HG03378 (cell line): Measurements from ENCODE around the gene OGDH.
A peak's percentile ranks its signal among the peaks of the same experiment; 100 is the strongest.
"Not testable (repeated sequence)": the region's sequence is repeated elsewhere in the genome, so short reads cannot be mapped to it uniquely, and the experiment has no call there.

Source experiments
- ATAC-seq: cut with Tn5 transposase; IDR thresholded peaks from one replicate; pipeline ENCODE4 v1.9.1; 2021; ENCODE audit warnings: mild to moderate bottlenecking, moderate library complexity; ENCODE audit not compliant: unreplicated experiment

OGDH gene

GRCh38 chr7:44606341-44607140 lies at the start of gene OGDH:
TSS of gene OGDH (plus strand) at chr7:44606627. CDS start at chr7:44624344, 17,717 bp downstream.
- ATAC-seq, result peak; percentile 83

DNA sequence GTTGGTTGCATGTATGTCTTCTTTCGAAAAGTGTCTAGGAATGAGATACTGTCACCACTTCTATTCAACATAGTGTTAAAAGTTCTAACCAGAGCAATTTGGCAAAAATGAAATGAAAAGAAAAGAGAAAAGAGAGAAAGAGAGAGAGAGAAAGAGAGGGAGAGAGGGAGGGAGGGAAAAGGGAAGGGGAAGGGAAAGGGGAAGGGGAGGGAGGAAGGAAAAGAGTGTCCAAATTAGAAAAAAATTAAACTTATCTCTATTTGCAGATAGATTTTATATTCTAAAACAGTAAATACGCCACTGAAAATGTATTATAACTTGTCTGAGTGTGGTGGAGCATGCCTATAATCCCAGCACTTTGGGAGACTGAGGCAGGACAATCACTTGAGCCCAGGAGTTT lies 48.9 kb upstream of the OGDH start:
- no peak for ATAC-seq

GRCh38 chr7:44559485-44559884 lies 46.9 kb upstream of the OGDH start:
- ATAC-seq, result no peak

GRCh38 chr7:44561481-44561880 lies 44.9 kb upstream of the OGDH start:
- no peak for ATAC-seq

GRCh38 chr7:44561962-44562621 lies 44.3 kb upstream of the OGDH start:
- ATAC-seq, result no peak

DNA sequence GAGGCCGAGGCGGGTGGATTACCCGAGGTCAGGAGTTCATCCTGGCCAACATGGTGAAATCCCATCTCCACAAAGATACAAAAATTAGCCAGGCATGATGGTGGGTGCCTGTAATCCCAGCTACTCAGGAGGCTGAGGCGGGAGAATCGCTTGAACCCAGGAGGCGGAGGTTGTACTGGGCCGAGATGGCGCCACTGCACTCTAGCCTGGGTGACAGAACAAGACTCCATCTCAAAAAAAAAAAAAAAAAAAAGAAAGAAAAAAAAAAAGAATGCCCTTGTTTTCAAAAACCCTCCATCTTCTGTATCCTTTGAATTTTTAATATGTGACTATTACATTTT lies 43.8 kb upstream of the OGDH start:
- ATAC-seq, result not testable (repeated sequence)

GRCh38 chr7:44563171-44563679 lies 43.2 kb upstream of the OGDH start:
- ATAC-seq, result no peak

DNA sequence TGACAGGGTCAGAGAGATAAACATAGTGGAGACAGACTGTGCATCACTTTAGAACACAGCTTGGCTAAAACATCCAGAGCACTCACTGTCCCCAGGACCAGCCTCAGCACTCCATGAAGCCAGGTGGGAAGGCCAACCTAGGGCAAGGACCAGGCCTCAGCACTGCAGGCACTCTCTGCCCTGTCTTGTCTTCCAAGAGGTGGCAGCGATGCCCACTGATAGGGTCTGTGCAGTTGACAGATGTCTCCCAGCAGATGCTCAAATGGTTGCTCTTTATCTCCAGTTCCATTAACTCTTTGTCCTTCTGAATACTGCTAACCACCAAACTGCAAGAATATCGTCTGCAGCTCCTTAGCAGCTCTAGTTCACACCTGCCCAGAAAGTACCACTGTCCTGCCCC lies 41.8 kb upstream of the OGDH start:
- ATAC-seq, result no peak

DNA sequence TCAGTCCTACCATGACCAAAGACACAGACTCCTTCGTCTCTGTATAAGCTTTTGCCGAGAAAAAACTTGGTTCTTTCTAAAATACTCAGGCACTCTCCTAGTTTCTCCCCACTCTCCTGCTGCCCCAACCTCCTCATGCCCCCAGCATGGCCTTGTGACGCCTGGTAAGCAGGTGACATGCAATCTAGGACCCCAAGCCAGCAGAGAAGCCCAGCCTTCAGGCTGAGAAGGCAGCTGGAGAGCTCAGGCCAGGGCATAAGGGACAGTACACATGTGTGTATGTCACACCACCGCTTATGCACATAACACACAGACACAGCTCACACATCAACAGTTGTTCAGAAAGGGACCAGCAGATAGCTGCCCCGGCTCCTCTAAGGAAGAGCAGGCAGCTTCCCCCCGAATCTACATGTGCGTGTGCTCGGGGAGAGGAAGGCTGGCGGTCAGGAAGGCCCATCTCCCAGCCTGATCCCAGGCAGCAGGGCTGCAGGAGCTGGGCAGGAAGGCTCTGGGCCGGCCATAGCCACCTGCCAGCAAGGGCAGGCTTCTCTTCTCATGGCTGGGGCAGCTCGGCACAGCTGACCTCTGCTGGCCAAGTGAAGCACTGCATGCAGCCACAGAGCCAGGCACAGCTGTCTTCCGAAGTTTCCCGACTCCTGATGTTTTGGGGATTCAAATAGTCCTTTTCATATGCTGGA lies 41.2 kb upstream of the OGDH start:
- no peak for ATAC-seq

GRCh38 chr7:44565795-44566559 lies 40.5 kb upstream of the OGDH start:
- no peak for ATAC-seq

GRCh38 chr7:44566680-44567079 lies 39.7 kb upstream of the OGDH start:
- no peak for ATAC-seq

DNA sequence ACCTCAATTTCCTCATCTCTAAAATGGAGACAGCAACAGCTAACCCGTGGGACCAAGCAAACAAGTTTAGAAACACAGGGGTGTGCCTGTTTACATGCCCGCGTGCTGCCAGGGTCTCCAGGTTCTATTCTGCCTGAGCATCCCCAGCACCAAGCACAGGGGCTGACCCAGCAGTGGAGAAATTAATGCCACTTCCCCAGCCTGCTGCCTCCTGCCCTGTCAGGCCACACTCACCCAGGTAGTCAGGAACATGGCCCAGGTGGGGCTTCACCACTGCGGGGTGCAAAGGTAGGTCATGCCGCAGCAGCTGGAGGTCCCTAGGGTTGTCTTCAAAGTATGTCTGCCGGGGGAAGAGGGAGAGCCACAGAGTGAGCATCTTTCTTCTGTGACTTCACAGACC lies 38.5 kb upstream of the OGDH start:
- ATAC-seq, result no peak

GRCh38 chr7:44568771-44569560 lies 37.5 kb upstream of the OGDH start:
- ATAC-seq, result no peak

DNA sequence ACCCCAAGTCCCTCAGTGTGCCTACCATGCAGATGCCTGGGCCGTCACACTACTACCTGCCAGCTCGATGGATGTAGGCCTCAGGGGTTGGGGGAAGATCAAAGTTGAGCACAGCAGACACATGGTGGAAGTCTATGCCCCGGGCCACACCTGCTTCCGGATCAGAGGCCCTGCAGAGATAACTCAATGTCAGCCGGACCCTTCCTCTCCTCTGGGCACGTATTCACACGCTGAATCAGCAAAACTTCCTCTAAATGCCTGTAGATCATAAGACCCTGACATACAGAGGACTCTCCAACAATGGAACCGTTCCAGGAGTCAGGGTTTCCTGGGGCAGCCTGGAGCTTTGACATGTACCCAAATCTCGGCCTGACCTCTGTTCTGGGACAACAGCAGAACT lies 36.5 kb upstream of the OGDH start:
- ATAC-seq, result no peak

DNA sequence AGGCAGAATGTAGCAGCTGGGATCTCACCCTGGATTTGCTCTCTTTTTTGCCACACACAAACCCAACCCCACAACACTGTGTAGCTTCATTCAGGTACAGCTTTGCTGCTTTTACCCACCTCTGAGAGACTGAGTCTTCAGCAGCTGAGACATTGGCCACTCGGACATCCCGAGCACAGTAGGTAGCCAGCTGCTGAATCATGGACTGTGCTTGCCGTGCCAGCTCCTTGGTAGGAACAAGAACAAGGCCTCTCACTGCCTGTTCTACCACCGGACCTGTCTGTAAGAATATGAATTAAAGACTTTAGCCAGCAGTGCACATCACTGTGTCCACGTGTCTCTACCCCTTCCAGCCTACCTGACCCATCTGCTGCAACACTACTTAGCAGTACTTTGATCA lies 33.7 kb upstream of the OGDH start:
- ATAC-seq, result no peak

DNA sequence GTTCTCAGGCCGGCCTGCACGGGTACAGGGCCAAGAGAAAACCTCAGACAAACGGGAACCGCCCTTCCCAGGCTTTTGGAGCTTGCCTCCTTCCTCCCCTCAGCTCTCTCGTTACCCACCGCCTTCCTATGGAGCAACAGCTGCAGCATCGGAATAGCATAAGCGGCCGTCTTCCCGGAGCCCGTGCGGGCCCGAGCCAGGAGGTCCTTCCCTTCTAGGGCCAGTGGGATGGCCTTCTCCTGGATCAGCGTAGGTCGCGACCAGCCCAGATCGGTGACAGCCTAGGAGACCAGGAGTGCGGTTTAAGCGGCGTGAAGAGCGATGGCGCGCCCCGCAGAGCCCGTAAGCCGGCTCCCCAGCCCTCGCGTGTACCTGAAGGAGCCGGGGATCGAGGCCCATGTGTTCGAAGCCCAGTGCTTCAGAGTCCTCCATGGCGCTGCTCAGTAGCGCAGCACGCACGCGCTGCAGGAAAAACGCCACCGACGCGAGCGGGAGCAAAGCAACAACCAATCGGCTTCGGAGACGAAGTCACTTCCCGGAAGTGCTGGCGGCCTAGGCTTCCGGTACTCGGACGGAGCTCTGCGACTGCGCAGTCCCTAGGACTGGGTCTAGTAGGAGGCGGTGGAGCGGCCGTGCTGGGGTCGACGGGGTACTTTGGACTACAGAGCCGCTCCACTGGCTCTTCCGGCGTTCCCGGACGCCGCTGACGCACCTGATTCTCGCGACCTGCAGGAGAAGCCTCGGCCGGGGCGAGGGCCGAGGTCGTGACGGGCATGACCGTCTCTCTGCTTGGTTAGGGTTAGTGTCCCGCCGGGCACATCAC lies 32.8 kb upstream of the OGDH start, which contains the start of gene DDX56:
DDX56 (minus strand) TSS at position 445 of the 823 bp plus-strand sequence; CDS start at position 432, 13 bp downstream.
- ATAC-seq, result peak; percentile 95

- ATAC-seq, result no peak
Measured at GRCh38 chr7:44574287-44574872, 32.0 kb upstream of the OGDH start.

- no peak for ATAC-seq
Measured at GRCh38 chr7:44575054-44575453, 31.4 kb upstream of the OGDH start.

DNA sequence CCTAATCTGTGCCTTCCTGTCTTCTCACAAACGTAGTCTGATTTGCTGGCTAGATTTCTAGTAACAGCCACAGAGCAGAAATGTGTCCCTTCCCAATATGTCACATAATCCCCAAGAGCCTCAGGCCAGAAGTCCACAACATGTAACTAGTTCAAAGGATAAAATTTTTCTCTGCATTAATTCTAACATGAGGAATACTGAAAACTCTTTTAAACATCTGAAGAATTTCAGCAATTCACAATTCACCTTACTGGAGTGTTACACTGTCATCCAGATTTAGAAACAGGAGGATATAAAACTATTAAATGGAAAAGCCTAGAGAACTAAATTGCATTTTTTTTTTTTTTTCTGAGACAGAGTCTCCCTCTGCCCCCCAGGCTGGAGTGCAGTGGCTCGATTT lies 30.2 kb upstream of the OGDH start:
- ATAC-seq, result no peak
